GM12865 (cell line): ENCODE measurements around the gene LRRC37A2.
"Not testable (repeated sequence)": the region's sequence is repeated elsewhere in the genome, so short reads cannot be mapped to it uniquely, and the experiment has no call there.

Source experiments
- DNase-seq: peaks from one replicate; pipeline ENCODE4 v3.0.0; 2010; ENCODE audit warnings: low read depth
- H3K4me3 ChIP-seq: 2 replicates; pipeline ENCODE4 v1.5.1; 2011; ENCODE audit warnings: mild to moderate bottlenecking, low read depth, low read length, control low read depth

The LRRC37A2 gene

DNA sequence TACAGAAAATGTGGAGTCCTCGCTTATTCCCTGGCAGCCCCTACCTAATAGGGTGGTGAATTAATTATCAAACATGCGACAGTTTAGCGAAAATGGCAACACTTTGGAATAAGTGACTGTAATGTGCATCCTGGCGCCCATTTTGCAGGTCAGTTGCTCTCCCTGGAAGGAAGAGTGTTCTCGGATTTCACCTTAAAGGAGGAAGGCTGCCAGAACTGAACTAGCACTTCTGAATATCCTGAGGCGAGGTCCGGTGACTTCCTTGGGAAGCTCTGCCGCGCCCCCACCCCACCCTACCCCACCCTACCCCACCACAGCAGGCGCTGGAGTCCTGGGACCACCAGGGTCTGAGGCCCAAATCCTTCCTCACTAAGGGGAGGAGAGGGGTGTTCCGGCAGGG lies at the start of gene LRRC37A2:
LRRC37A2 (plus strand) TSS at position 301 of the 400 bp plus-strand sequence. CDS start 245 bp downstream, outside the sequence.
- not testable (repeated sequence) for H3K4me3 ChIP-seq, DNase-seq

- DNase-seq, H3K4me3 ChIP-seq: not testable (repeated sequence)
Measured at GRCh38 chr17:46467618-46468017, 44.6 kb upstream of the LRRC37A2 start.

DNA sequence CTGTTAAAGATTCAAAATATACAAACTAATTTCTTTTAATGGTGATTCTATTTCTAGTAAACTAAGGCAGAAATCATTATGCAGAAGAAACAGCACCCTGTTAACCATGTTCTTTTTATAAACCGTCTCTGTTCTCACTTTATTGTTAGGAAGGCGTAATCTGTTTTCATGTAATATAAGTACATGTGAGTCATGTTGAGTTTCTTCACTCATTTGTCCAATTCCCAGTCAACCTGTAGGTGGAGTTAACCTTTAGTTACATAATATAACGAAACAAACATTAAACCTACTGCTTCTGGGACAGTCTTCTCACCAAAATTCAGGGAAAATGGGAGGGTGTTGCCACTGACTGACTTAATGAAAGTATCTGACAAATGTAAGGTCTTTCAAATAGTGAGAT lies 37.8 kb upstream of the LRRC37A2 start:
- not testable (repeated sequence) for DNase-seq

GRCh38 chr17:46475583-46475982 lies 36.7 kb upstream of the LRRC37A2 start:
- not testable (repeated sequence) for DNase-seq, H3K4me3 ChIP-seq

More for the DNA sequence above, 37.8 kb upstream of the LRRC37A2 start:
- not testable (repeated sequence) for H3K4me3 ChIP-seq

- DNase-seq, H3K4me3 ChIP-seq: not testable (repeated sequence)
Measured at GRCh38 chr17:46478823-46479222, 33.4 kb upstream of the LRRC37A2 start.

DNA sequence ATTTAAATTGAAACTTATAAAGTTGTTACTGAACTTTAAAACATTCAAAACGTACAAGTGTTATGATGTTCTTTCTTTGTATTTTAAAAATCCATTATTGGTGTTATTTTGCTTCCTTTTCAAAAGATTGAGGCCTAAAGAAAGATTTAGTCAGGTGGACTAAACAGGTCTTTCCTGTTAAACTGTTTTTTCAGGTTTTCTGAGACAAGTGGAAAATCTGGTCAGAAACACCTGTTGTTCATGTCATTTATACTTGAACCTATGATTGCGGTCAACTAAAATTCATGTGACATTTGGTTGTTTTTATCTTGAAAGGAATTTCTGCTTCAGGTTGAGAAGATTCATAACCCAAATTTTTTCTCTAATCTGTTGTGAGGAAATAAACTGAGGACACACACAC lies 31.0 kb upstream of the LRRC37A2 start:
- H3K4me3 ChIP-seq, DNase-seq: not testable (repeated sequence)

DNA sequence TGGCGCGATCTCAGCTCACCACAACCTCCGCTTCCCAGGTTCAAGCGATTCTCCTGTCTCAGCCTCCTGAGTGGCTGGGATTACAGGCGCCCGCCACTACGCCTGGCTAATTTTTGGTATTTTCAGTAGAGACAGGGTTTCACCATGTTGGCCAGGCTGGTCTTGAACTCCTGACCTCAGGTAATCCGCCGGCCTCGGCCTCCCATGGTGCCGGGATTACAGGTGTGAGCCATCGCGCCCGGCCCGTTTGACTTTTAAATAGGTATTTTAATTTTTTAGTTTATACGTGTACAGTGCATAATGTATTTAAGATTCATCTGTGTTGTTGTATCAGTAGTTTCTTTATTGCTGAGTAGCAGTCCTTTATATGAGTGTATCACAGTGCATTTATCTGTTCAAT lies 20.2 kb upstream of the LRRC37A2 start:
- not testable (repeated sequence) for H3K4me3 ChIP-seq, DNase-seq

DNA sequence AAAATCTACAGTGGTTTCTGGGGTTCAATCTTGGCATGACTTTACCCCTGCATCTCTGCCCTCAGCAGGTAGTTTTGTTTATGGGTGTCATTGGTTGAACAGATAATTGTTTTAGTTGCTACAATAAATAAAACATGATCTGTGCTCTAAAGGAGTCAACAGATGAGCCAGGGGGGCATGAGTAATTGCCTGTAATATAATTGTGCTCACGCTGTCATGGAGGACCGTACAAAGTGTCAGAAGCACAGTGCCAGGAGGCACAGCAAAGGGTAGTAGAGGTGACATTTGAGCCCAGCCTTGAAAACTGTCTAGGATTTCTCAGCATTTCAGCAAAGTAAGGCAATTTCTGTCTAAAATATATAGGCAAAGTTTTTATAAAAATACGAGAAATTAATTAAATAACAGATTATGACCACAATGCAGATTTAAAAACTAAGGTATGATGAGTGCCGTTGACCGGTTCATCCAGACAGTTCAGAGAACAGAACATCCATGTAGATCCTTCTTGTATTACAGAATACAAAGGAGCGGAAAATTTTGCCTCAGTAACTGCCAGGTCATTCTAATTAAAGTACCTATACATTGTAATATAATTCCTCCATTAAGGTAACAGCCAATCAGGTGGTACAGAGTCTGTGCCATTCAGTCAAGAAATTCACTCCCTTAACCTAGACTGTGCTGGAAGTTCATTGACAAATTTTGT lies 12.7 kb upstream of the LRRC37A2 start:
- not testable (repeated sequence) for DNase-seq

DNA sequence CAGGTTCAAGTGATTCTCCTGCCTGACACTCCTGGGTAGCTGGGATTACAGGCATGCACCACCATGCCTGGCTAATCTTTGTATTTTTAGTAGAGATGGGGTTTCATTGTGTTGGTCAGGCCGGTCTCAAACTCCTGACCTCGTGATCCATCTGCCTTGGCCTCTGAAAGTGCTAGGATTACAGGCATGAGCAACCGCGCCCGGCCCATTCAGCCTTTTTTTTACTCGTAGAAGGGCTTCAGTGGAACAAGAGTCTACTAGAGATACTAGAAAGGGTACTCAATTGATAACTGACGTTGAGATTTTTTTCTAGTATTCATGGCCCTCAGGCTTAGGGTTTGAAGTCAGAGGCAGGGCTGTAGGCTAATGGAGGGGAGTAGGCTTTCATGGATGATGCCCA lies 6.4 kb upstream of the LRRC37A2 start:
- H3K4me3 ChIP-seq, DNase-seq: not testable (repeated sequence)

More for the DNA sequence above, 12.7 kb upstream of the LRRC37A2 start:
- H3K4me3 ChIP-seq: not testable (repeated sequence)

- DNase-seq, H3K4me3 ChIP-seq: not testable (repeated sequence)
Measured at GRCh38 chr17:46534716-46535115, 22.4 kb downstream of the LRRC37A2 start.

DNA sequence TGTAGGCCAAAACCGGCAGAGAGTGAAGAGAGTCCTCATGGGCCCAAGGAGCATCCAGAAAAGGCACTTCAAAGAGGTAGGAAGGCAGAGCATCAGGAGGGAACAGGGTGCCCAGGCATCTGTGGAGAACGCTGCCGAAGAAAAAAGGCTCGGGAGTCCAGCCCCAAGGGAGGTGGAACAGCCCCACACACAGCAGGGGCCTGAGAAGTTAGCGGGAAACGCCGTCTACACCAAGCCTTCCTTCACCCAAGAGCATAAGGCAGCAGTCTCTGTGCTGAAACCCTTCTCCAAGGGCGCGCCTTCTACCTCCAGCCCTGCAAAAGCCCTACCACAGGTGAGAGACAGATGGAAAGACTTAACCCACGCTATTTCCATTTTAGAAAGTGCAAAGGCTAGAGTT lies 36.3 kb downstream of the LRRC37A2 start:
- H3K4me3 ChIP-seq, DNase-seq: not testable (repeated sequence)

DNA sequence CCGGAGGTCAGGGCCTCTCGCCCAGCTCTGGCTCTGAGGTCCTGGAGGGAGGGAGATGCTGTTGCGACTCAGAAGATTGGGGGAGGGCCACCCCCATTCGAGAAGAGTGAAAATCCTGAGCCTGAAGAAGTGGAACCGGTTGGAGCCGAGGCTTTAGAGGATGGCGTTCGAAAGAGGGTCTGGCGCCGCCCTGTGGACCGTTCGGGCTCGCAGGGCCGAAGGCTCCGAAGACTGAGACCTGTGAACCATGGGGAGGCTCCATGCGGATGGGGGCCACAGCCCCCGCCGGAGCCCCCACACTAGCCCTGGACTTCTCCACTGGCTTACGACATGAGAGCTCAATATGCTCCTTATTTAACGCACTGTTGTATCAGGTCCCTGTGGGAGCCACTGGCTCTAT lies 46.9 kb downstream of the LRRC37A2 start:
- not testable (repeated sequence) for DNase-seq, H3K4me3 ChIP-seq

DNA sequence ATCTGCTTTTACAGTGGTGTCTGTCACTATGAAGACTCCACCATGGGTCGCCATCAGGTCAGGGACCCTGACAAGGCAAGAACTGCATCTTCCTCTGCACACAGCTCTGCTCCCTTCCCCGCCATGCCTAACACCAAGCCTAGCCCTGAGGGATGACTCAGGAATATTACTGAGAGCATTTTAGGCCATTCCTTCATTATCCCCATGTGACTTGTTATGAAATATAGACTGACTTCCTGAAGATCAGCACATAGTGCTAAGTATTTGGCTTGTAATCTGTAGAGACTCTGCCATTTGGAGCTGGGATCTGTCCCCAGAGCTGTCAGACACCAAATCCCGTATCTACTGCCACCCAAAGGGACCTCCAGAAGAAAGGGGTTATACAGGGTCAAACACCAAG lies 47.8 kb downstream of the LRRC37A2 start:
- DNase-seq, H3K4me3 ChIP-seq: not testable (repeated sequence)

GRCh38 chr17:46566284-46566683 lies 54.0 kb downstream of the LRRC37A2 start:
- not testable (repeated sequence) for DNase-seq

GRCh38 chr17:46566980-46567379 lies 54.7 kb downstream of the LRRC37A2 start:
- not testable (repeated sequence) for DNase-seq, H3K4me3 ChIP-seq

More at GRCh38 chr17:46566284-46566683, 54.0 kb downstream of the LRRC37A2 start:
- not testable (repeated sequence) for H3K4me3 ChIP-seq

DNA sequence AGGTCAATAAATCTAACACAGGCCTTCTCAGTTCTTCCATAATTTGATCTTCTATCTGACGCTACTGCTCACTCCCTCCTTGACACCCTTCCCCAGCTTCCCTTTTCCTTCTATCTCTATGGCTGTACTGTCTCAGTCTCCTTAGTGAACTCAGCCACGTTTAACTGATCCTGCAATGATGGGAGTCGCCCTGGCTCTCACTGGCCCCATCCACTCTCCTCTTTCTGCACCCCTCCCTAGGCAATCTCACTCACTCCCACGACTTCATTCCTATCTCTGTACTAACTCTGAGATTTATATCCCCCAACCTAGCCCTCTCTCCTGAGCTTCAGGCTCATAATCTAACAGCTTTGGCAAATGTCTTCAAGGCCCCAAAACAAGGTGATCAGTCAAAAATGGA lies 59.5 kb downstream of the LRRC37A2 start:
- DNase-seq, H3K4me3 ChIP-seq: not testable (repeated sequence)

DNA sequence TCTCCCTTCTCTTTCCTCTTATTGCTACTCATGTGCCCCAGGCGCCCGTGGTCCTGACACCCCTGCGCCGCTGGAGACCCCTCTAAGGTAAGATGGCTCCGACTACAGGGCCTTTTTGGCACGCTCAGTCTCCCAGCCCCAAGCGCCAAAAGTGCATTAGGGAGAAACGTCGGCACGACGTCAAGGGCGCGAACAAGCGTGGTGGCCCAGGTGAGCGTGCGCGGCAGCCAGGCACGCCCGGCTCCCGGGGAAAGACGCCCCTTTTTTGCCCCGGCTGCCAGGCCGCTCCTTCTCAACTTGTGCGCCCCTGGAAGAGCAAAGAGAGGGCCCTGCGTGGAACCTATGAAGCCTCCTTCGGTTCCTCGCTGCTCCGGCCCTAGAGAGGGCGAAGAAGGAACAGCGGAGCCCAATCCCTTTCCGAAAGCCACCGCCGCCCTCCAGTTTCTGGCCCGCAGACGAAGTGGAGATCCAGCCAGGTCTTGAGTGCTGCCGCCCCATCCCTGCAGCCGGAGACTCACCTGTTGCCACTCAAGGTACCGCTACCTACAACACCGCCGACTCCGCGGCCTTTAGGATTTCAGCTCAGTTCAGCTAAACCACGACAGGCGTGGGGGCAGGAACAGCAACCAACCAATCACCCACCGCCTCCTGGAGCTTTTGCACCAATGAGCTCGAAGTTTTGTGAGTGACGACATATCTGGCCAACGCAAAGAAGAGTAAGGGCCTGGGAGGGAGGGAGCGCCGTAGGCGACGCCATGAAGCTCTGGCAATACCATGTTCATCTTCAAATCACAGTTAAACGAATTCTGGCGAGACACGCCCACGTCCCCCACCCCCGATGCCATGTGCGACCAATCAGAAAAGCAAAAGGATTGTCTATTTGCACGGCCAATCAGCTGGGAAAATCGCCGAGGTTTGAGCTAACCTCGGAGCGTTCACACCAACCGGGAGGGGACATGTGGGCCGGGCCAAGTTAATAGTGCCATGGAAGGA lies 67.1 kb downstream of the LRRC37A2 start, which contains the start of gene ARL17A:
ARL17A (minus strand) TSS at position 609 of the 993 bp plus-strand sequence. CDS start 3,369 bp downstream, outside the sequence.
- peak within 1 kb of the TSS; percentile 20; the same call in 1 of the 2 replicates for H3K4me3 ChIP-seq
- DNase-seq: not testable (repeated sequence)

- peak overlapping the region; percentile 20; the same call in 1 of the 2 replicates for H3K4me3 ChIP-seq
- not testable (repeated sequence) for DNase-seq
Measured at GRCh38 chr17:46580082-46580481, 67.8 kb downstream of the LRRC37A2 start.

GRCh38 chr17:46585444-46585843 lies 73.2 kb downstream of the LRRC37A2 start:
- DNase-seq, H3K4me3 ChIP-seq: not testable (repeated sequence)
